Choroid plexus epithelial cell (primary cell): Measurements from ENCODE around the gene CCNE1.
A peak's percentile ranks its signal among the peaks of the same experiment; 100 is the strongest.
"Not testable (repeated sequence)": the region's sequence is repeated elsewhere in the genome, so short reads cannot be mapped to it uniquely, and the experiment has no call there.

ENCODE experiments used
- DNase-seq: peaks from one replicate; pipeline ENCODE4 v3.0.0-alpha.2; 2010; ENCODE audit warnings: low read depth
- H3K4me3 ChIP-seq: 2 replicates; pipeline ENCODE4 v1.5.1; 2011; ENCODE audit warnings: low read depth, mild to moderate bottlenecking, control low read depth, low read length, moderate library complexity
- CTCF ChIP-seq: conservative IDR thresholded peaks from 2 replicates; pipeline ENCODE4 v1.5.1; 2011; ENCODE audit warnings: low read depth, mild to moderate bottlenecking, control low read depth, inconsistent platforms, low read length, moderate library complexity

The CCNE1 gene

DNA sequence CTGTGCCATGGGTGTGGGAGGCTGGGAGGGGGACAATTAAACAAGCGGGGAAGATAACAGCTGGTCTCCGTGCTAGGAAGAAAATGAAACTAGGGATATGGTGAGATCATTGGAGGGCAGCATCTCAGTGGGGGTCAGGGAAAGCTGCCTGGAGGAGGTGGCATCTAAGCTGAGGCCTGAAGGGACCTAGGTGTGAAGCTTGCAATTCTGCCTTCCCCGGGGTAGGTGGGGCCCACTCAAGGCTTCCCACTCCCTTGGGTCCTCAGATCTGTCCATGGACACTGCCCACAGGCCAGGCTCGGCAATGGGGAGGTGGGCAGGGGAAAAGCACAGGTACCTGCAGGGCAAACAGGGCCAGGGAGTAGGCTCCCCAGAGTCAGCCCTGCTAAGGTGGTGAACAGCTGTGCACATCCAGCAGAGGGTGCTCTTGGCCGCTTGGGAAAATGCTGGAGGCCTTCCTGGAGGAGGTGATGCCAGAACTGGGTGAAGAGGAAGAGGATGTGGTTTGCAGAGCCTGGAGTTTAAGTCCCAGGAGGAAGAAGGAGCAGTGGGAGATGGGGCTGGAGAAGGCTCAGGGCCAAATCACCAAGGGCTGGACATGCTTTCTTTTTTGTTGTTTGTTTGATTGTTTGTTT lies 25.7 kb upstream of the CCNE1 start:
- peak; percentile 24 for TF ChIP-seq CTCF
- DNase-seq: no peak
- no peak overlapping the region for H3K4me3 ChIP-seq

DNA sequence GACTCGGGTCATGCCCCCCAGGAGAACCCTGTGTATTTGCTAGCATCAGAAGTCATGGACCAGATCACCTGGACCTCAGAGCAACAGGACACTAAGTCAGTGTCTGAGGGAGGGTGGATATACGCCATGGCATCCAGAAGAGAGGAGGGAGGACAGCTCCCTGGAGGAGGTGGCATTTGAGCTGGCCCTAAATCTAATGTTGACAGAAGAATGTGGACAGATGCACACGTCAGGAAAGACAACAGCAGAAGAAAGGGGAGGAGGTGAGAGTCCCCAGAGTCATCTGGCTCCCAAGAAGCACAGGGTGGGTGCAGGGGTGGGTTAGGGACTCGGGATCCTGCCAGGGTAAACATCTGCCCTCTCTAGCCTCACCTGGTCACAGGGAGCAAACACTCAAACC lies 24.5 kb upstream of the CCNE1 start:
- DNase-seq: no peak
- no peak overlapping the region for H3K4me3 ChIP-seq

DNA sequence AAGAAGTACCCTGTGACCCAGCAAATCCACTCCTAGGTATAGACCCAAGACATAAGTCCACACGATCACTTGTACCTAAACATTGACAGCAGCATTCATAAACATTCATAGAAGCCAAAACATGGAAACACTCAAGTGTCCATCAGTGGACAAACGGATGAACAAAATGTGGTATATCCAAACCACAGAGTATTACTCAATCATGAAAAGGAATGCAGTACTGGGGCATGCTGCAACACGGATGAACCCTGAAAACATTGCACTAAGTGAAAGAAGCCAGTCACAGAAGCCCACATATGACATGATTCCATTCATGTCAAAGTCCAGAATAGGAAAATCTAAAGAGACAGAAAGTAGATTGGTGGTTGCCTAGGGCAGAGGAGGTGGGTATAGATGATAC lies 22.8 kb upstream of the CCNE1 start:
- TF ChIP-seq CTCF: no peak
- H3K4me3 ChIP-seq: no peak overlapping the region
- no peak for DNase-seq

More for the DNA sequence above, 24.5 kb upstream of the CCNE1 start:
- no peak for TF ChIP-seq CTCF

- DNase-seq: no peak
- no peak for TF ChIP-seq CTCF
- no peak overlapping the region for H3K4me3 ChIP-seq
Observed at GRCh38 chr19:29793116-29793727, 18.6 kb upstream of the CCNE1 start.

DNA sequence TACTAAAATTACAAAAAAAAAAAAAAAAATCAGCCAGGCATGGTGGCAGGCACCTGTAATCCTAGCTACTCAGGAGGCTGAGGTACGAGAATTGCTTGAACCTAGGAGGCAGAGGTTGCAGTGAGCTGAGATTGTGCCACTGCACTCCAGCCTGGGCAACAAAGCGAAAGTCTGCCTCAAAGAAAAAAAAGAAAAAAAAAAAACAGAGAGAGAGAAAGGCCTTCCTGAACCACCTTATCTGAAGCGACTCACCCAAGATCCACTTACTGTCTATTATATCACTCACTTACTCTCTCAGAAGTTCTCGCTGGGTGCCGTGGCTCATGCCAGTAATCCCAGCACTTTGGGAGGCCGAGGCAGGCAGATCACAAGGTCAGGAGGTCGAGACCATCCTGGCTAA lies 17.3 kb upstream of the CCNE1 start:
- not testable (repeated sequence) for H3K4me3 ChIP-seq, DNase-seq

GRCh38 chr19:29795461-29796172 lies 16.2 kb upstream of the CCNE1 start:
- DNase-seq: no peak
- no peak for TF ChIP-seq CTCF
- no peak overlapping the region for H3K4me3 ChIP-seq

- no peak for TF ChIP-seq CTCF
- no peak overlapping the region for H3K4me3 ChIP-seq
- no peak for DNase-seq
Observed at GRCh38 chr19:29796173-29796573, 15.6 kb upstream of the CCNE1 start.
